ENCODE results near the gene TRIM36. TPM values are rescaled to one million over a fixed set of nuclear protein-coding genes. Genes with fewer than 3 reads are reported as not detected.

The TRIM36 gene
- total RNA-seq, 1 experiment from 2014 or later = 2.0 TPM

Other genes with a start within 250 kb of the TRIM36 start
- 11.7 and 12.7 TPM in 2 replicates for gene PGGT1B, start 93.0 kb upstream of the TRIM36 start, total RNA-seq (2014; rRNA removed; shearing (Covaris generic))
- gene CCDC112, start 126.7 kb upstream of the TRIM36 start, total RNA-seq (2014; rRNA removed; shearing (Covaris generic)) = 3.4 and 4.7 TPM in 2 replicates

Measured in HT-29 (cell line).